Activated T-cell treated with anti-CD3 and anti-CD28 coated beads, Interleukin-2, amount 50 U/mL, for 48 hours (primary cell): ENCODE measurements around the gene CACNA1I.
A peak's percentile ranks its signal among the peaks of the same experiment; 100 is the strongest.
"Not testable (repeated sequence)": the region's sequence is repeated elsewhere in the genome, so short reads cannot be mapped to it uniquely, and the experiment has no call there.

Experiments used
- DNase-seq, 2 experiments: peaks; one replicate each; pipeline ENCODE4 v3.0.0-alpha.2; 2020

Gene CACNA1I

DNA sequence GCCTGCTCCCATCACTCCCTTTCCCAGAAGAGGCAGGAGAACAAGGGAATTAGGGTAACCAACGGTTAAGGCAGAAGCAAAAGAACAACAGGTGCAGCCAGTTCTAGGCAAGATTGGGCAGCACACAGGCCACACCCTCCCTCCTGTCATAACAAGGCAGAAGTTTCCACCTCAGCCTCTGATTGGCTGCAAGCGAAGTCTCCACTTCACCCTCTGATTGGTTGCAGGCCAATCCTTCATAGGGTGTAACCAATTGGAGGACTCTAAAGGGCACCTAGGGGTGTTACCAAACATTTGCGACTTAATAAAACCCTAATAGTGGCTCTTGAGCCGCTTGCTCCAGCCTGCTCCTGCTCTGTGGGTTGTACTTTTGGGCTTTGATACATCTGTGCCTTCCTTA lies 153.8 kb downstream of the CACNA1I start:
- DNase-seq, result no peak

GRCh38 chr22:39724857-39725256 lies 154.3 kb downstream of the CACNA1I start:
- peak in 1 of 2 experiments; percentile 9 for DNase-seq

- peak in 1 of 2 experiments; percentile 11 for DNase-seq
These were observed 154.9 kb downstream of the CACNA1I start for GRCh38 chr22:39725351-39726035.

DNA sequence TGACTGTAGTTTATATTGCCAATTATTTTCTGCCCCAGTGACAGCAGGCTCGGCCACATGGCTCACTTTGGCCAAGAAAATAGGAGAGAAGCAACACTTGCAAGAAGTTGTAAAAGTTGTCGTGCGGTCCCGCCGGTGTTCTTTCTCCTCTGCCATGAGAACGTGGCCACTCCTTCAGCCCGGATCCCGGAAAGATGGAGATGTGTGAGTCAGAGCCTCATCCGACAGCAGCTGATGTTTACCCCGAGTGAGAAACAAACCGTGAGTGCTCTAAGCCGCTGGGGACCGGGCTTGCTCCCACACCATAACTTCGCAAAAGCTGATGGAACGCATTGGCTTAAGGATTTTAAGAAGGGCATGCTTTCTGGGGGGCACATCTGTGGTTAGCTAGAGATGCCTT lies 157.0 kb downstream of the CACNA1I start:
- DNase-seq, result peak in 1 of 2 experiments; percentile 5

DNA sequence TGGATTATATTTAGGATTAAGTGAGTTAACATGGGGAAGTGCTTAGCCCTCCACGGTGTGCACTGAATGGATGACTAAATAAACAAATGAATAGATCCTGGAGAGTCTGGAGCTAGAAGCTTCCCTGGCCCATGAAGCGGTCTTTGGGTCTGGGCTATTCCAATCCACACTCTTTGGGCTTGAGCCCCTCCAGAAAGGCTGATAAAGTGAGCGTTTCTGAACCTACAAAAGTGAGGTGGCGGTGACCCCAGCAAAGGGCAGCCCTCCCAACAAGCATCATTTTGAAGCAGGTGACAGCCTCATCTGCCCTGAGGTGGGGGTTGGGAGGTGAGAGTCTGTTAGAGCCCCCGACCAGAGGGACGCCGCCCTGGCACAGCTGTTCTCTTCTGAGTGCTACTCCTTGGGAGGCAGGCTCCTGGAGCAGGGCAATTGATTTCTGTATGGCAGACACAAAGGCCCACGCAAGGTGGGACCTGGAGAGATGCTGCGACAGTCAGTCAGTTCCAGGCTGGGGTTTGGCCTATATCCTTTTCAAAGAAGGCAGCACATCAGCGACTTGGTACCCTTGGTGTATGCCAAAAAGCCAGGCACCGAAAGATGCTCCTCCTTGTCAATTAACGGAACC lies 157.8 kb downstream of the CACNA1I start:
- peak; percentile 5 to 13 for DNase-seq

GRCh38 chr22:39729141-39729934 lies 158.8 kb downstream of the CACNA1I start:
- DNase-seq, result peak in 1 of 2 experiments; percentile 9

- peak in 1 of 2 experiments; percentile 7 for DNase-seq
These were observed 160.9 kb downstream of the CACNA1I start for GRCh38 chr22:39731481-39731880.

GRCh38 chr22:39731881-39732555 lies 161.5 kb downstream of the CACNA1I start:
- DNase-seq, result peak in 1 of 2 experiments; percentile 12

GRCh38 chr22:39732625-39733024 lies 162.1 kb downstream of the CACNA1I start:
- no peak for DNase-seq

GRCh38 chr22:39733191-39733590 lies 162.6 kb downstream of the CACNA1I start:
- DNase-seq, result no peak

GRCh38 chr22:39734046-39734445 lies 163.5 kb downstream of the CACNA1I start:
- not testable (repeated sequence) for DNase-seq

- DNase-seq, result peak in 1 of 2 experiments; percentile 8
These were observed 164.3 kb downstream of the CACNA1I start for GRCh38 chr22:39734866-39735265.

DNA sequence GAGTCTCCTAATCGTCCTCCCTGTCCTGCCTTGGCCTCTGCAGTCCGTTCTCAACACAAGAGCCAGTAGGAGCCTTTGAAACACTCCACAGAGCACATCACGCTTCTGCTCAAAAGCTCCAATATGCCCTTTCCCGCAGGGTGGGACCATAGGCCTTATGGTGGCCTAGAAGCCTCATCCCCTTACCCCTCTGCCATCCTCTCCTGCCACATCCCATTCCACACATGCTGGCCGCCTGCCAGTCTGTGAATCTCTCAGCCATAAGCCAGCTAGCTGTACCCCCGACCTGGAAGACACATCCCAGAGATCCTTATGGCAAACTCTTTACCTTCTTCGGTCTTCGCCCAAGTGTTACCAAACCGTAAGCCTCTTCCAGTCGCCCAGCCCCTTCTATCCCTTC lies 165.2 kb downstream of the CACNA1I start:
- peak in 1 of 2 experiments; percentile 4 for DNase-seq

- no peak for DNase-seq
These were observed 168.2 kb downstream of the CACNA1I start for GRCh38 chr22:39738746-39739145.
